Stimulated activated CD4-positive, alpha-beta T cell treated with anti-CD3 and anti-CD28 coated beads, Interleukin-12 subunit alpha, Interleukin-12 subunit beta, amount 100 ng/mL, for 4 hours (primary cell): ENCODE data around the gene TBX2.

Source experiments
- DNase-seq: peaks from one replicate; pipeline ENCODE4 v3.0.0-alpha.2; 2020

The TBX2 gene

GRCh38 chr17:61403801-61404662 is 4.4 kb downstream of the TBX2 start:
- DNase-seq = no peak

- no peak for DNase-seq
Observed at GRCh38 chr17:61404663-61404912, 4.9 kb downstream of the TBX2 start.

DNA sequence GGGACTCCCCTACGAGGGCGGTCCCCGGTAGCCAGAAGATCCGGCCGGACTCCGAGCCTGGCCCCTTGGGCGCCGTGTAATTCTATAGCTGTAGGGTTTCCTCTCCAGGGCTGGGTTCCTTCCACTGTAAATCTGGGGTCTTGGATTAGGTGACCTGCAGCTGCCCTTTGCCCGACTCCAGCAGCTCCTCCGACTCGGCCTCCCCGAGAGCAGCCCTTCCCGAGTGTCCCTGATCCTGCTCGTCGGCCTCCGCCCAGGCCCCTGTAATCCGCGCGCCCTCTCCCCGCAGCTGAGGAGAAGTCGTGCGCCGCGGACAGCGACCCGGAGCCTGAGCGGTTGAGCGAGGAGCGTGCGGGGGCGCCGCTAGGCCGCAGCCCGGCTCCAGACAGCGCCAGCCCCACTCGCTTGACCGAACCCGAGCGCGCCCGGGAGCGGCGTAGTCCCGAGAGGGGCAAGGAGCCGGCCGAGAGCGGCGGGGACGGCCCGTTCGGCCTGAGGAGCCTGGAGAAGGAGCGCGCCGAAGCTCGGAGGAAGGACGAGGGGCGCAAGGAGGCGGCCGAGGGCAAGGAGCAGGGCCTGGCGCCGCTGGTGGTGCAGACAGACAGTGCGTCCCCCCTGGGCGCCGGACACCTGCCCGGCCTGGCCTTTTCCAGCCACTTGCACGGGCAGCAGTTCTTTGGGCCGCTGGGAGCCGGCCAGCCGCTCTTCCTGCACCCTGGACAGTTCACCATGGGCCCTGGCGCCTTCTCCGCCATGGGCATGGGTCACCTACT is 5.5 kb downstream of the TBX2 start:
- DNase-seq = no peak

DNA sequence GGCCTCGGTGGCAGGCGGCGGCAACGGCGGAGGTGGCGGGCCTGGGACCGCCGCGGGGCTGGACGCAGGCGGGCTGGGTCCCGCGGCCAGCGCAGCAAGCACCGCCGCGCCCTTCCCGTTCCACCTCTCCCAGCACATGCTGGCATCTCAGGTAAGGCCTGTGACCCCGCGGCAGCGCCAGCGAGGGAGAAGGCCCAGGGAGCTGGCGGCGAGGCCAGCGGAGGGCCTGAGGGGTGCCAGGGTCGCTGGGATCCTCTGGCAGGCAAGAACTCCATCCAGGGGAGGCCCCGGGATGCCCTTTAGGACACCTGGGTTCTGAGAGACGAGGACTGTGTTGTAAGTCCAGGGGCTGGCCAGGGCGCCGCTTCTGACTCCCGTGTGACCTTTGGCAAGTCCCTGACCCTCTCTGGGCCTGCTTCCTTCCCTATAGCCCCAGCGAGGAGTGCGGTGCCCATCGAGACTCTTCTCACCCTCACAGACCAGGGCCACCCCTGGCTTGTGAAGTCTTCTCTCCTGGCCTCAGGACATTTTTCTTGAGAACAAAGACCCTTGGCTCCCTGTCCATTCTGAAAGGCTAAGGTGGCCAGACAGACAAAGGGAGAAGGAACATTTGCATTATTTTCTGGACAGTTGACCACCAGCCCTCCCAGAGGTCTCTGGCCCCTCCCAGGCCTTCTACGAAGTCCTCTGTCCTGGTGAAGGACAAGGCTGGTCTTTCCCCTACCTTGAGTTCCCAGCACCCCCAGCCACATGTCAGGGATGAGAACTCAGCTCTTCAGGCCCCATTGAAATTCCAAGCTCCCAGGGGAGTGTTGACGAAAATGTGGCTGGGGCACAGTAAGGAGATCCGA is 6.3 kb downstream of the TBX2 start:
- DNase-seq = no peak

- DNase-seq = no peak
Observed at GRCh38 chr17:61406537-61406845, 6.8 kb downstream of the TBX2 start.

- no peak for DNase-seq
Observed at GRCh38 chr17:61406971-61407911, 7.6 kb downstream of the TBX2 start.

DNA sequence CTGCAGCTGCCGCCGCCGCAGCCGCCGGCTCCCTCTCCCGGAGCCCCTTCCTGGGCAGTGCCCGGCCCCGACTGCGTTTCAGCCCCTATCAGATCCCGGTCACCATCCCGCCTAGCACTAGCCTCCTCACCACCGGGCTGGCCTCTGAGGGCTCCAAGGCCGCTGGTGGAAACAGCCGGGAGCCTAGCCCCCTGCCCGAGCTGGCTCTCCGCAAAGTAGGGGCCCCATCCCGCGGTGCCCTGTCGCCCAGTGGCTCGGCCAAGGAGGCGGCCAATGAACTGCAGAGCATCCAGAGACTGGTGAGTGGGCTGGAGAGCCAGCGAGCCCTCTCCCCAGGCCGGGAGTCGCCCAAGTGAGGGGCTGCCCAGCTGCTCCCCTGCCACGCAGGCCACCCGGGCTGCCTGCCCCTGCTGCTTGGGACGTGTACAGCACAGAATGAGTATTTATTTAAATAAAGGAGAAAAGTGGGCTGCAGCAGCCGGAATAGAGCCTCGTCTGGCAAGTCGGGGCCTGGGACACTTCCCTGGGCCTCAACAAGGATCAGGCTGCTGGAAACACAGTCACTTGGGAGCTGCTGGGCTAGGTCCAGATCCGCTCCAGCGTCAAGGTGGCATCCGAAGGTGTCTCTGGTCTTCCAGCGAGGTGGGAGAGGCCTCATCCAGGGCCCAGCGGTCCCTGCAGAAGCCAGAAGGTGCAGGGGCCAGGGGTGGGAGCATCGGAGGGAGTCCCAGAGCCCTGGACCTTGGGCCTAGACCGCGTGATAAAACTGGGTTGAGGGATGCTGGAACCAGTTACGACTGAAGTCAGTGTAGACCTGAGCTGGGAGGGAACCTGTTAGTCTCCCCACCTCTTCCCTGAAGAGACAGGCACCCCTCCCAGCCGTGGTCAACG is 8.8 kb downstream of the TBX2 start:
- no peak for DNase-seq

DNA sequence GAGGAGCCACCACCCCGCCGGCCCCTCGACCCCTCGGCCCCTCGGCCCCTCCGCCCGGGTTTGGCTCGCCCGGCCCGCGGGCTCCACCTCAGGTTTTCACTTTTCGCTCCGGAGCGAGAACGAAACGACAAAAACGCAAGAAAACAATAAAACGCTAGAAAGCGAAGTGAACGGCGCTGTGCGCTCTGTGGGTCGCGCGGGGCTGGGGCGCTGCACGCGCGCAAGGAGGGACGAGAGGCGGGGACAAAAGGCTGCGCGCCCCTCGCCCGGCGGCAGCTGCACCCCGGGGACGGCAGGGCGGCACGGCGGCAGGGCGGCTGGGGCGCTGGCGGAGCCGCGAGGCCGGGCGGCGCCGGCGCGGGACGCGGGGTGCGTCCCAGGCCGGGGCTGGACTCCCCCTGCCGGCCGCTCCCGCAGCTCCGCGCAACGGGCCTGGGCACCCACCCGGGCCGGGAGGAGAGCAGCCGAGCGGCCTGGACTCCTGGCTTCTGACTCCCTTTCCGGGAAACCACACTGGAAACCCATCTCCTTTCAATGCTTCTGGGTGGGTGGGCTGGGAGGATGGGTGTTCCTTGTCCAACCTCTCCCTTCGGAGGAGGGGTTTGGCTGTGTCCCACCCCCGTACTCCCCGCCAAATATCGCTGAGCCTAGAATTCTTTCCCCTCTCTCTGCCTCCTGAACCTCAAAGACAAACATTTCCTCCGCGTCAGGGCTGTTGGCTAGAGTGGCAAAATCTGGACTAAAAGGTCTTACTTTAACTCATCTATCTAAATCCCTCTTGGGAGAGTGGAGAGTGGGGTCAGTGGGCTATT is 9.9 kb downstream of the TBX2 start:
- DNase-seq = peak; percentile 47

DNA sequence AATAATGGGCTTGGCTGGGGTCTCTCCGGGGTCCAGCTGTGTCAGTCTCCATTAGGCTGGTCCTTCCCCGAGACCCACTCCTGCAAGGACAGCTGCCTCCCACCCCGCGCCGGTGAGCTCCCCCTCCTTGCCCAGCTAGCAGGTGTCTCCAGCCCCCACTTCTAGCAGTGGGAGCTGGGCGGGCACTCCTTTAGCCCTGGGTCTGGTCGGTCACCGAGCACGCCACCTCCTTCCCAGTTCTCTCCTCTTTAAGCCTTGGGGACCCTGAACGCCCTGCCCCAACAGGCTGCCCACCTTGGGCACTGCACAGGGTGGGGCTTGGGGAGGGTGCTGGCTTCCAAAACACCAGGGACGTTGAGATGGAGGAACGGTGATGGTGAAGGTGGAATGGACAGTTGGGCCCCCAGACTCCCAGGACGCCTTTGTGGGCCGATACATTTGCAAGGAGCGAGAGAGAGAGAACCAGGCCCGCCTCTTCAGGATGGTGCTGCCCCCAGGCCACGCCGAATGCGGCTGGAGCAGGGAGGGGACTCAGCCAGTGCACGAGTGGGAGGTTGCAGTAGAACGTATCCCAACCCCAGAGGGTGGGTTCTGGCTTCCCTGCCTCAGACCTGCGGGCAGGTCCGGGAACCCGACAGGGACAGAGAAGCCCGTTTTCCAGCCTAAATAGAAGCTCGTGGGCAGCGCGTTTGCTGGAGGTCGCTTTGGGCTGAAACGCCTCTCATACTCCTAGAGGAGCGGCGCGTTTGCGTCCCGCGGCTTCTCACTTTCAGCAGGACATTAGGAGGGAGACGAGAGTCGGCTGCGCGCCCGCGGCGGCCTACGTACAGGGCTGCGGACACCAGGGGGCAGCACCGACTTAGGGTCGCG is 10.7 kb downstream of the TBX2 start:
- peak; percentile 71 for DNase-seq

DNA sequence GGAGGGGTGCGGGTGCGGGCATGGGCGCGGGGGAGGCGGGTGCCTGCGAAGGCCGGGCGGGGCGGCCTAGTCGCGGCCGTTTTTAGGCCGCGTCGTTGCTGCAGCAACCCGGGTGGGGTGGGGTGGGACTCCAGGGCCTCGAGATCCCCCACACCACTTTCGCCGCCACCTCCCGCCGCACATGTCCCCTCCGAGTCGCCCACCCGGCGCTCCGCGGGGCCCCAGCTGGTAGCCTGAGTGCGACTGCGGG is 11.3 kb downstream of the TBX2 start:
- DNase-seq = no peak

GRCh38 chr17:61411261-61412142 is 11.9 kb downstream of the TBX2 start:
- DNase-seq = no peak

- peak; percentile 76 for DNase-seq
Observed at GRCh38 chr17:61412143-61412859, 12.7 kb downstream of the TBX2 start.

- no peak for DNase-seq
Observed at GRCh38 chr17:61412860-61413660, 13.4 kb downstream of the TBX2 start.

- DNase-seq = no peak
Observed at GRCh38 chr17:61413661-61414126, 14.1 kb downstream of the TBX2 start.

GRCh38 chr17:61414141-61414935 is 14.7 kb downstream of the TBX2 start:
- no peak for DNase-seq

GRCh38 chr17:61414936-61415251 is 15.3 kb downstream of the TBX2 start:
- no peak for DNase-seq
